Measurements from ENCODE around the gene LRIG1.

Gene LRIG1

GRCh38 chr3:66473181-66473580 is 27.6 kb downstream of the LRIG1 start:
- Mint-ChIP-seq H3K9me3 (ENCODE audit: low read depth) (no peaks in the 10 kb centered on the region), H3K36me3 (peaks cover 6% of the 10 kb centered on the region), H3K4me3 (peak overlapping the region; percentile 75), H3K27me3 (no peaks in the 10 kb centered on the region), H3K27ac (peak overlapping the region; percentile 96), H3K4me1 (ENCODE audit: low read depth) (peaks cover 53% of the 10 kb centered on the region)

- Mint-ChIP-seq H3K36me3 (peaks cover 6% of the 10 kb centered on the region), H3K27ac (peak overlapping the region; percentile 96), H3K9me3 (ENCODE audit: low read depth) (no peaks in the 10 kb centered on the region), H3K4me1 (ENCODE audit: low read depth) (peaks cover 57% of the 10 kb centered on the region), H3K27me3 (no peaks in the 10 kb centered on the region), H3K4me3 (peak overlapping the region; percentile 75)
Observed at GRCh38 chr3:66472313-66473134, 28.3 kb downstream of the LRIG1 start.

- Mint-ChIP-seq H3K27ac (peak overlapping the region; percentile 42), H3K27me3 (no peaks in the 10 kb centered on the region), H3K36me3 (peaks cover 6% of the 10 kb centered on the region), H3K4me1 (ENCODE audit: low read depth) (peaks cover 57% of the 10 kb centered on the region), H3K9me3 (ENCODE audit: low read depth) (no peaks in the 10 kb centered on the region), H3K4me3 (no peak overlapping the region)
Observed at GRCh38 chr3:66470956-66471686, 29.7 kb downstream of the LRIG1 start.

GRCh38 chr3:66470285-66470684 is 30.5 kb downstream of the LRIG1 start:
- Mint-ChIP-seq H3K4me1 (ENCODE audit: low read depth) (peaks cover 57% of the 10 kb centered on the region), H3K27me3 (no peaks in the 10 kb centered on the region), H3K4me3 (no peak overlapping the region), H3K27ac (peak overlapping the region; percentile 95), H3K36me3 (peaks cover 6% of the 10 kb centered on the region), H3K9me3 (ENCODE audit: low read depth) (no peaks in the 10 kb centered on the region)

- Mint-ChIP-seq H3K9me3 (ENCODE audit: low read depth) (no peaks in the 10 kb centered on the region), H3K4me3 (peak overlapping the region; percentile 67), H3K27me3 (no peaks in the 10 kb centered on the region), H3K27ac (peak overlapping the region; percentile 95), H3K4me1 (ENCODE audit: low read depth) (peaks cover 57% of the 10 kb centered on the region), H3K36me3 (peaks cover 6% of the 10 kb centered on the region)
Observed at GRCh38 chr3:66469220-66469640, 31.6 kb downstream of the LRIG1 start.

GRCh38 chr3:66467996-66468735 is 32.7 kb downstream of the LRIG1 start:
- H3K27ac Mint-ChIP-seq = peak overlapping the region; percentile 95
- H3K4me1 Mint-ChIP-seq (ENCODE audit: low read depth) = peaks cover 48% of the 10 kb centered on the region
- no peaks in the 10 kb centered on the region for H3K9me3 Mint-ChIP-seq (ENCODE audit: low read depth)
- H3K27me3 Mint-ChIP-seq = no peaks in the 10 kb centered on the region
- H3K36me3 Mint-ChIP-seq = peaks cover 6% of the 10 kb centered on the region
- H3K4me3 Mint-ChIP-seq = no peak overlapping the region

GRCh38 chr3:66466606-66467270 is 34.1 kb downstream of the LRIG1 start:
- Mint-ChIP-seq H3K27me3 (no peaks in the 10 kb centered on the region), H3K4me3 (no peak overlapping the region), H3K36me3 (peaks cover 6% of the 10 kb centered on the region), H3K4me1 (ENCODE audit: low read depth) (peaks cover 39% of the 10 kb centered on the region), H3K27ac (no peak overlapping the region), H3K9me3 (ENCODE audit: low read depth) (no peaks in the 10 kb centered on the region)

- Mint-ChIP-seq H3K4me1 (ENCODE audit: low read depth) (peaks cover 36% of the 10 kb centered on the region), H3K36me3 (peaks cover 8% of the 10 kb centered on the region), H3K27ac (peak overlapping the region; percentile 35), H3K9me3 (ENCODE audit: low read depth) (no peaks in the 10 kb centered on the region), H3K4me3 (no peak overlapping the region), H3K27me3 (no peaks in the 10 kb centered on the region)
Observed at GRCh38 chr3:66465587-66465986, 35.2 kb downstream of the LRIG1 start.

- Mint-ChIP-seq H3K4me3 (no peak overlapping the region), H3K27me3 (no peaks in the 10 kb centered on the region), H3K9me3 (ENCODE audit: low read depth) (no peaks in the 10 kb centered on the region), H3K36me3 (peaks cover 10% of the 10 kb centered on the region), H3K27ac (no peak overlapping the region), H3K4me1 (ENCODE audit: low read depth) (peaks cover 34% of the 10 kb centered on the region)
Observed at GRCh38 chr3:66465034-66465433, 35.8 kb downstream of the LRIG1 start.

GRCh38 chr3:66464512-66464894 is 36.3 kb downstream of the LRIG1 start:
- peaks cover 8% of the 10 kb centered on the region for H3K36me3 Mint-ChIP-seq
- no peaks in the 10 kb centered on the region for H3K9me3 Mint-ChIP-seq (ENCODE audit: low read depth)
- peaks cover 30% of the 10 kb centered on the region for H3K4me1 Mint-ChIP-seq (ENCODE audit: low read depth)
- H3K27ac Mint-ChIP-seq = no peak overlapping the region
- H3K27me3 Mint-ChIP-seq = no peaks in the 10 kb centered on the region
- H3K4me3 Mint-ChIP-seq = no peak overlapping the region

GRCh38 chr3:66463730-66464511 is 36.9 kb downstream of the LRIG1 start:
- Mint-ChIP-seq H3K27ac (no peak overlapping the region), H3K4me1 (ENCODE audit: low read depth) (peaks cover 24% of the 10 kb centered on the region), H3K27me3 (no peaks in the 10 kb centered on the region), H3K36me3 (peaks cover 6% of the 10 kb centered on the region), H3K9me3 (ENCODE audit: low read depth) (no peaks in the 10 kb centered on the region), H3K4me3 (no peak overlapping the region)

GRCh38 chr3:66463054-66463631 is 37.7 kb downstream of the LRIG1 start:
- Mint-ChIP-seq H3K36me3 (peaks cover 6% of the 10 kb centered on the region), H3K27ac (no peak overlapping the region), H3K27me3 (no peaks in the 10 kb centered on the region), H3K9me3 (ENCODE audit: low read depth) (no peaks in the 10 kb centered on the region), H3K4me1 (ENCODE audit: low read depth) (peaks cover 17% of the 10 kb centered on the region), H3K4me3 (no peak overlapping the region)

GRCh38 chr3:66457252-66457651 is 43.6 kb downstream of the LRIG1 start:
- Mint-ChIP-seq H3K27ac (no peak overlapping the region), H3K9me3 (ENCODE audit: low read depth) (no peaks in the 10 kb centered on the region), H3K36me3 (peaks cover 10% of the 10 kb centered on the region), H3K27me3 (no peaks in the 10 kb centered on the region), H3K4me3 (no peak overlapping the region), H3K4me1 (ENCODE audit: low read depth) (peaks cover 8% of the 10 kb centered on the region)

Data from activated naive CD8-positive, alpha-beta T cell (primary cell).